ENCODE measurements around the gene ARRB1. TPM values are rescaled to one million over a fixed set of nuclear protein-coding genes. Genes with fewer than 3 reads are reported as not detected.
A peak's percentile ranks its signal among the peaks of the same experiment; 100 is the strongest.

ARRB1 gene
- total and polyA plus RNA-seq, 9 of the 15 experiments (the other 6 are each of a cell fraction or from before 2014, with no cell fraction given) = 6.6 to 45.4 (median 28.5) TPM

- TF ChIP-seq AFF1 (IDR thresholded peaks at IDR 0.05; ENCODE audit: low read depth in 1 of 2, partially characterized antibody in 2 of 2) (peak in 1 of 2 experiments; percentile 33), NEUROD1 (IDR thresholded peaks at IDR 0.05; ENCODE audit: borderline replicate concordance, low read depth, low read length, partially characterized antibody) (no peak), CTCF (IDR thresholded peaks at IDR 0.05 in 2 of 3, conservative IDR thresholded peaks at IDR 0.05 in 1 of 3; ENCODE audit: insufficient read depth in 2 of 3, low read depth in 1 of 3, low read length in 3 of 3) (peak; percentile 62 to 75 (median 68); a peak in 5 of 6 replicates), ZNF324 (CRISPR knock-in tag; IDR thresholded peaks at IDR 0.05) (no peak), TRIM24 (IDR thresholded peaks at IDR 0.05) (peak in 1 of 2 experiments; percentile 20; a peak in 1 of 4 replicates), E2F8 (IDR thresholded peaks at IDR 0.05; ENCODE audit: low read depth, partially characterized antibody) (no peak), DPF2 (IDR thresholded peaks at IDR 0.05) (peak; percentile 83), CCNT2 (IDR thresholded peaks at IDR 0.05; ENCODE audit: borderline replicate concordance, extremely low read depth, insufficient read length, low read depth, low read length) (peak; percentile 61), CTBP1 (IDR thresholded peaks at IDR 0.05; ENCODE audit: borderline replicate concordance) (peak; percentile 76; the same call in 1 of the 2 replicates), MXD1 (CRISPR knock-in tag; IDR thresholded peaks at IDR 0.05; ENCODE audit: borderline replicate concordance, poor library complexity, severe bottlenecking) (no peak), SMC3 (conservative IDR thresholded peaks at IDR 0.05; ENCODE audit: insufficient read depth, low read depth, low read length) (0 out of 2 replicates have a peak, but pooled peaks have one; percentile 19)
Observed at GRCh38 chr11:75351791-75352587, 528 bp upstream of the ARRB1 start (continued).
